GM12878 (cell line): Measurements from ENCODE around the gene PAPOLG. TPM values are rescaled to one million over a fixed set of nuclear protein-coding genes. Genes with fewer than 3 reads are reported as not detected.

Source experiments
- ATAC-seq: fragments of 200-7000 bp; cut with Tn5 transposase; 3 replicates; pipeline ENCODE4 v1.9.1; 2020; ENCODE audit warnings: mild to moderate bottlenecking, moderate library complexity
- BruUV-seq: library from RNA; stranded (reverse); fragments of 400-500 nt; replicated peaks from 2 replicates; lab custom pipeline; 2021; lab: Mats Ljungman, UMichigan
- CTCF ChIA-PET: fragments of 300-600 bp; sonication (Branson Sonifier 250); formaldehyde crosslinking; extraction: SDS; loops from one replicate; lab custom pipeline; 2021; ENCODE audit warnings: inconsistent platforms; lab: Yijun Ruan, JAX
- POLR2A ChIA-PET: fragments of 350-600 bp; formaldehyde crosslinking; extraction: SDS; loops from one replicate; lab custom pipeline; 2021; ENCODE audit warnings: inconsistent platforms; lab: Charles Lee
- RAD21 ChIA-PET: fragments of 300-600 bp; sonication (Branson Sonifier 250); formaldehyde crosslinking; loops from one replicate; lab custom pipeline; 2023; ENCODE audit warnings: antibody characterized with exemption; ENCODE audit not compliant: unreplicated experiment; lab: Charles Lee
- SMC1A ChIA-PET: fragments of 300-600 bp; sonication (Branson Sonifier 250); formaldehyde crosslinking; loops from one replicate; lab custom pipeline; 2023; ENCODE audit not compliant: unreplicated experiment, uncharacterized antibody; lab: Charles Lee
- DNase-seq: peaks from one replicate; pipeline ENCODE4 v3.0.0-alpha.2; 2011; ENCODE audit warnings: low read depth, low spot score
- FAIRE-seq: peaks from 3 replicates; lab custom pipeline; 2011; peaks lifted over from hg19 to GRCh38; lab: Jason Lieb, UNC
- H2AFZ ChIP-seq: 2 replicates; pipeline ENCODE4 v1.6.0; 2011; ENCODE audit warnings: low read depth, low read length, control low read depth; ENCODE audit not compliant: control insufficient read depth
- H3K27ac ChIP-seq: 2 replicates; pipeline ENCODE4 v1.5.1; 2011; ENCODE audit warnings: control low read depth; ENCODE audit not compliant: control insufficient read depth, insufficient read depth
- H3K27me3 ChIP-seq, 2 experiments: replicated peaks in 1 of 2; 2 replicates each; pipeline versions ENCODE4 v1.6.0 to v1.6.1; 2011; ENCODE audit warnings: low read length in 1 of 2; ENCODE audit not compliant: control insufficient read depth in 2 of 2, insufficient read depth in 2 of 2
- H3K36me3 ChIP-seq, 2 experiments: 2 replicates each; pipeline ENCODE4 v1.5.1; 2011; ENCODE audit warnings: low read length in 1 of 2; ENCODE audit not compliant: control insufficient read depth in 2 of 2, insufficient read depth in 2 of 2
- H3K4me1 ChIP-seq: 2 replicates; pipeline ENCODE4 v1.6.1; 2011; ENCODE audit warnings: mild to moderate bottlenecking, low read length, moderate library complexity, mixed read lengths; ENCODE audit not compliant: control insufficient read depth, insufficient read depth
- H3K4me2 ChIP-seq: 2 replicates; pipeline ENCODE4 v1.6.0; 2011; ENCODE audit warnings: control low read depth; ENCODE audit not compliant: control insufficient read depth, insufficient read depth
- H3K4me3 ChIP-seq: fragments of 200-600 bp; sonication (generic); 2 replicates; pipeline ENCODE4 v1.5.1; 2016
- H3K79me2 ChIP-seq: 2 replicates; pipeline ENCODE4 v1.6.0; 2011; ENCODE audit warnings: low read length; ENCODE audit not compliant: control insufficient read depth, insufficient read depth
- H3K9ac ChIP-seq: 2 replicates; pipeline ENCODE4 v1.8.0; 2011; ENCODE audit warnings: low read length, control low read depth, mixed read lengths; ENCODE audit not compliant: control insufficient read depth, insufficient read depth
- H3K9me3 ChIP-seq: replicated peaks from 3 replicates; pipeline ENCODE4 v1.5.1; 2011; ENCODE audit warnings: mild to moderate bottlenecking, low read length; ENCODE audit not compliant: control insufficient read depth, insufficient read depth
- H4K20me1 ChIP-seq: 2 replicates; pipeline ENCODE4 v1.6.0; 2011; ENCODE audit not compliant: control insufficient read depth, insufficient read depth
- BCL11A ChIP-seq: IDR thresholded peaks from 2 replicates; pipeline ENCODE4 v1.6.1; 2011; ENCODE audit warnings: low read depth, low read length
- BHLHE40 ChIP-seq, 2 experiments: fragments of 450-650 bp in 1 of 2; IDR thresholded peaks; 2 replicates each; pipeline ENCODE4 v1.6.1; 2011 to 2017; ENCODE audit warnings: low read depth in 2 of 2, borderline replicate concordance in 1 of 2, improper control_type of control experiment in 1 of 2, low read length in 1 of 2, mild to moderate bottlenecking in 1 of 2
- CHD1 ChIP-seq: IDR thresholded peaks from 2 replicates; pipeline ENCODE4 v1.6.1; 2012; ENCODE audit warnings: low read depth, low read length, improper control_type of control experiment
- CREB1 ChIP-seq: IDR thresholded peaks from 2 replicates; pipeline ENCODE4 v1.6.1; 2012; ENCODE audit warnings: low read depth, mild to moderate bottlenecking, inconsistent platforms
- E2F8 ChIP-seq: fragments of 450-650 bp; IDR thresholded peaks from 2 replicates; pipeline ENCODE4 v1.6.1; 2018; ENCODE audit warnings: mild to moderate bottlenecking, low read depth, moderate library complexity; ENCODE audit not compliant: partially characterized antibody
- FOXK2 ChIP-seq: fragments of 450-650 bp; IDR thresholded peaks from 2 replicates; pipeline ENCODE4 v1.6.1; 2017; ENCODE audit warnings: mild to moderate bottlenecking, moderate library complexity
- PAX8 ChIP-seq: fragments of 450-650 bp; IDR thresholded peaks from 2 replicates; pipeline ENCODE4 v1.6.1; 2017; ENCODE audit warnings: mild to moderate bottlenecking, moderate library complexity
- RBBP5 ChIP-seq: fragments of 200-600 bp; sonication (generic); conservative IDR thresholded peaks from 2 replicates; pipeline ENCODE4 v1.6.1; 2016
- RELA ChIP-seq: fragments of 450-650 bp; IDR thresholded peaks from 2 replicates; pipeline ENCODE4 v1.8.0; 2014; ENCODE audit warnings: borderline replicate concordance; ENCODE audit not compliant: partially characterized antibody
- SMARCA5 ChIP-seq: fragments of 450-650 bp; IDR thresholded peaks from 2 replicates; pipeline ENCODE4 v1.6.1; 2017; ENCODE audit warnings: mild to moderate bottlenecking
- SRF ChIP-seq, 2 experiments: IDR thresholded peaks; 2 replicates each; pipeline ENCODE4 v1.6.1; 2011; ENCODE audit warnings: low read depth in 2 of 2, low read length in 2 of 2, mild to moderate bottlenecking in 1 of 2, moderate library complexity in 1 of 2
- TBL1XR1 ChIP-seq: IDR thresholded peaks from 2 replicates; pipeline ENCODE4 v1.6.1; 2012; ENCODE audit warnings: low read depth, low read length, improper control_type of control experiment
- ZBTB4 ChIP-seq: fragments of 450-650 bp; formaldehyde crosslinking; IDR thresholded peaks from 2 replicates; pipeline ENCODE4 v1.4.0; 2022; ENCODE audit warnings: mild to moderate bottlenecking, moderate library complexity
- ZNF687 ChIP-seq: fragments of 450-650 bp; IDR thresholded peaks from 2 replicates; pipeline ENCODE4 v1.6.1; 2017; ENCODE audit warnings: mild to moderate bottlenecking, moderate library complexity
- ZZZ3 ChIP-seq: IDR thresholded peaks from 2 replicates; pipeline ENCODE4 v1.6.1; 2011; ENCODE audit warnings: low read depth; ENCODE audit not compliant: control insufficient read depth, insufficient read length
- WGBS: methylation state at CpG from one replicate; pipeline ENCODE4 v1.1.6; 2016; ENCODE audit warnings: low lambda C conversion rate; ENCODE audit not compliant: insufficient replicate concordance, insufficient coverage; ENCODE audit errors: missing lambda C conversion rate; 5-methylcytosine and 5-hydroxymethylcytosine counted together
- in situ Hi-C: fragments of 300-500 bp; cut with MboI; formaldehyde crosslinking; loops from 9 replicates; pipeline ENCODE4 v1.14.3; 2018; ENCODE audit warnings: mixed read lengths
- intact Hi-C: fragments of 100-400 bp; cut with micrococcal nuclease; formaldehyde crosslinking; loops from one replicate; pipeline ENCODE4 v1.14.2; 2022; ENCODE audit not compliant: unreplicated experiment
- polyA plus RNA-seq, 11 experiments: library from polyadenylated mRNA; depleted of rRNA in 4 of 11; unstranded in 6 of 11; stranded (reverse) in 5 of 11; fragments of >200 nt; fragmentation: Nextera tagmentation in 4 of 11; fragmentation: Illumina TruSeq in 1 of 11; extraction: Ambion mirVana in 4 of 11; extraction: Trizol in 1 of 11; gene quantifications; 1 replicate in 1 of 11; 2 replicates in 10 of 11; pipeline versions ENCODE4 v1.2.1 to v1.2.3, GENCODE V29; 2011 to 2016; ENCODE audit warnings: inconsistent platforms in 2 of 11, missing spikeins in 2 of 11, low read depth in 1 of 11
- total RNA-seq, 4 experiments: library from RNA; depleted of rRNA in 3 of 4; stranded (reverse); fragments of >200 nt in 3 of 4; fragmentation: Illumina TruSeq in 1 of 4; extraction: Trizol in 1 of 4; gene quantifications; 2 replicates each; pipeline versions ENCODE4 v1.2.1 to v1.2.3, GENCODE V29; 2013 to 2021

Gene PAPOLG
- total and polyA plus RNA-seq, 10 of the 15 experiments (the other 5 are each of a cell fraction or from before 2014, with no cell fraction given), result 4.2 to 15.8 (median 10.7) TPM

- Histone ChIP-seq H3K9ac (no peak overlapping the region), H3K4me2 (no peak overlapping the region), H3K9me3 (no peaks in the 10 kb centered on the region), H3K79me2 (no peaks in the 10 kb centered on the region), H3K27me3 (no peaks in the 10 kb centered on the region), H3K27ac (no peak overlapping the region), H4K20me1 (no peaks in the 10 kb centered on the region), H3K4me1 (no peaks in the 10 kb centered on the region), H3K36me3 (peaks cover 0 to 13% of the 10 kb centered on the region in 2 experiments; a peak in 3 of 4 replicates), H2AFZ (no peak overlapping the region), H3K4me3 (no peak overlapping the region)
- DNase-seq (no peak), ATAC-seq (no peak), FAIRE-seq (no peak)
- 97% methylated on average over 3 of the region's 3 CpGs for WGBS
- ChIA-PET SMC1A (interaction anchor here (1.0 to 1.2 kb wide), 3 partner anchors 12 to 16 kb away, joined by 3 to 6 read pairs (median 4); partner anchors contain the start of gene PAPOLG), CTCF (no interaction called here), RAD21 (interaction anchor here (0.6 kb wide), 1 partner anchor 63 kb away, joined by 4 read pairs; no protein-coding TSS in a partner anchor), POLR2A (no interaction called here)
- in situ Hi-C loops (no loop called here), intact Hi-C loops (no loop called here)
- BruUV-seq, result no TSS peak
- no peak for TF ChIP-seq RELA
- no peak for TF ChIP-seq SRF (IDR thresholded peaks at IDR 0.05; ENCODE audit: low read depth in 2 of 2, low read length in 2 of 2)
- TF ChIP-seq FOXK2, result no peak
- no peak for TF ChIP-seq ZZZ3
- TF ChIP-seq TBL1XR1, result no peak
- TF ChIP-seq CREB1, result no peak
- TF ChIP-seq BHLHE40 (IDR thresholded peaks at IDR 0.05; ENCODE audit: borderline replicate concordance in 1 of 2, low read depth in 2 of 2, low read length in 1 of 2), result no peak
- TF ChIP-seq PAX8, result no peak
- no peak for TF ChIP-seq BCL11A
- no peak for TF ChIP-seq E2F8
- TF ChIP-seq ZBTB4, result no peak
- TF ChIP-seq CHD1, result no peak
- no peak for TF ChIP-seq ZNF687
- TF ChIP-seq SMARCA5, result no peak
- TF ChIP-seq RBBP5, result no peak
Observed at GRCh38 chr2:60771508-60771907, 15.4 kb downstream of the PAPOLG start.
